ENCODE results near the gene WFIKKN1. TPM values are rescaled to one million over a fixed set of nuclear protein-coding genes. Genes with fewer than 3 reads are reported as not detected.

WFIKKN1 gene
- total and polyA plus RNA-seq, 5 donors: 0.15 to 0.70 (median 0.23) TPM

- Histone ChIP-seq H3K27me3 (ENCODE audit: control insufficient read depth, insufficient read depth) (no peaks in the 10 kb centered on the region), H3K4me3 (ENCODE audit: low read length) (no peak overlapping the region), H3K27ac (ENCODE audit: low read length) (no peak overlapping the region), H3K4me1 (ENCODE audit: control insufficient read depth, insufficient read depth, low read length) (no peaks in the 10 kb centered on the region), H3K9me3 (ENCODE audit: control insufficient read depth, low read length) (no peaks in the 10 kb centered on the region)
- ATAC-seq (peak; percentile 51 to 73), DNase-seq (peak in 2 of 3 donors; percentile 75 to 81)
- intact Hi-C loops (cut with DNase I): no loop called here
- WGBS: 68% methylated on average over 28 of the region's 28 CpGs
Measured at GRCh38 chr16:610513-611381, 20.0 kb upstream of the WFIKKN1 start.

GRCh38 chr16:615122-615521 is 15.7 kb upstream of the WFIKKN1 start:
- H3K9me3 ChIP-seq (ENCODE audit: control insufficient read depth, low read length): no peaks in the 10 kb centered on the region
- ATAC-seq: no peak
- intact Hi-C loops (cut with DNase I): no loop called here
- DNase-seq: peak in 1 of 3 donors; percentile 42
- no peaks in the 10 kb centered on the region for H3K27me3 ChIP-seq (ENCODE audit: control insufficient read depth, insufficient read depth)
- 95% methylated on average over 13 of the region's 13 CpGs for WGBS
- no peaks in the 10 kb centered on the region for H3K4me1 ChIP-seq (ENCODE audit: control insufficient read depth, insufficient read depth, low read length)
- H3K27ac ChIP-seq (ENCODE audit: low read length): no peak overlapping the region
- H3K4me3 ChIP-seq (ENCODE audit: low read length): no peak overlapping the region

GRCh38 chr16:616733-617586 is 13.8 kb upstream of the WFIKKN1 start:
- peak in 1 of 3 donors; percentile 49 for DNase-seq
- Histone ChIP-seq H3K27ac (ENCODE audit: low read length) (no peak overlapping the region), H3K27me3 (ENCODE audit: control insufficient read depth, insufficient read depth) (no peaks in the 10 kb centered on the region), H3K4me3 (ENCODE audit: low read length) (no peak overlapping the region), H3K9me3 (ENCODE audit: control insufficient read depth, low read length) (no peaks in the 10 kb centered on the region), H3K4me1 (ENCODE audit: control insufficient read depth, insufficient read depth, low read length) (no peaks in the 10 kb centered on the region)
- intact Hi-C loops (cut with DNase I): no loop called here
- WGBS: 93% methylated on average over 39 of the region's 39 CpGs
- ATAC-seq: peak; percentile 38 to 44

GRCh38 chr16:617855-618254 is 12.9 kb upstream of the WFIKKN1 start:
- H3K4me3 ChIP-seq (ENCODE audit: low read length): no peak overlapping the region
- H3K27ac ChIP-seq (ENCODE audit: low read length): no peak overlapping the region
- H3K4me1 ChIP-seq (ENCODE audit: control insufficient read depth, insufficient read depth, low read length): peaks cover 2% of the 10 kb centered on the region
- intact Hi-C loops (cut with DNase I): no loop called here
- ATAC-seq: peak in 1 of 2 donors; percentile 14
- H3K9me3 ChIP-seq (ENCODE audit: control insufficient read depth, low read length): no peaks in the 10 kb centered on the region
- whole genome bisulfite sequencing: 89% methylated on average over 16 of the region's 16 CpGs
- DNase-seq: peak in 1 of 3 donors; percentile 44
- no peaks in the 10 kb centered on the region for H3K27me3 ChIP-seq (ENCODE audit: control insufficient read depth, insufficient read depth)

GRCh38 chr16:619476-620100 is 11.2 kb upstream of the WFIKKN1 start:
- H3K27ac ChIP-seq (ENCODE audit: low read length): no peak overlapping the region
- H3K9me3 ChIP-seq (ENCODE audit: control insufficient read depth, low read length): no peaks in the 10 kb centered on the region
- peaks cover 2% of the 10 kb centered on the region for H3K4me1 ChIP-seq (ENCODE audit: control insufficient read depth, insufficient read depth, low read length)
- intact Hi-C loops (cut with DNase I): no loop called here
- 91% methylated on average over 20 of the region's 20 CpGs for WGBS
- ATAC-seq (no peak), DNase-seq (peak in 2 of 3 donors; percentile 46 to 50)
- no peak overlapping the region for H3K4me3 ChIP-seq (ENCODE audit: low read length)
- no peaks in the 10 kb centered on the region for H3K27me3 ChIP-seq (ENCODE audit: control insufficient read depth, insufficient read depth)

GRCh38 chr16:620700-621525 is 9.9 kb upstream of the WFIKKN1 start:
- WGBS: 82% methylated on average over 41 of the region's 41 CpGs
- Histone ChIP-seq H3K9me3 (ENCODE audit: control insufficient read depth, low read length) (no peaks in the 10 kb centered on the region), H3K27me3 (ENCODE audit: control insufficient read depth, insufficient read depth) (no peaks in the 10 kb centered on the region), H3K4me3 (ENCODE audit: low read length) (no peak overlapping the region), H3K4me1 (ENCODE audit: control insufficient read depth, insufficient read depth, low read length) (peaks cover 2% of the 10 kb centered on the region), H3K27ac (ENCODE audit: low read length) (no peak overlapping the region)
- ATAC-seq (no peak), DNase-seq (peak in 1 of 3 donors; percentile 25)
- intact Hi-C loops (cut with DNase I): no loop called here

GRCh38 chr16:621526-622105 is 9.2 kb upstream of the WFIKKN1 start:
- H3K4me3 ChIP-seq (ENCODE audit: low read length): no peak overlapping the region
- intact Hi-C loops (cut with DNase I): no loop called here
- H3K27ac ChIP-seq (ENCODE audit: low read length): no peak overlapping the region
- H3K4me1 ChIP-seq (ENCODE audit: control insufficient read depth, insufficient read depth, low read length): peaks cover 2% of the 10 kb centered on the region
- WGBS: 83% methylated on average over 21 of the region's 21 CpGs
- DNase-seq (peak in 2 of 3 donors; percentile 49 to 51), ATAC-seq (no peak)
- H3K9me3 ChIP-seq (ENCODE audit: control insufficient read depth, low read length): no peaks in the 10 kb centered on the region
- H3K27me3 ChIP-seq (ENCODE audit: control insufficient read depth, insufficient read depth): no peaks in the 10 kb centered on the region

- Histone ChIP-seq H3K4me1 (ENCODE audit: control insufficient read depth, insufficient read depth, low read length) (peaks cover 2% of the 10 kb centered on the region), H3K27me3 (ENCODE audit: control insufficient read depth, insufficient read depth) (no peaks in the 10 kb centered on the region), H3K9me3 (ENCODE audit: control insufficient read depth, low read length) (no peaks in the 10 kb centered on the region), H3K4me3 (ENCODE audit: low read length) (no peak overlapping the region), H3K27ac (ENCODE audit: low read length) (no peak overlapping the region)
- WGBS: 92% methylated on average over 17 of the region's 17 CpGs
- intact Hi-C loops (cut with DNase I): no loop called here
- peak in 1 of 3 donors; percentile 45 for DNase-seq
- no peak for ATAC-seq
Measured at GRCh38 chr16:622920-623280, 7.9 kb upstream of the WFIKKN1 start.

- Histone ChIP-seq H3K9me3 (ENCODE audit: control insufficient read depth, low read length) (no peaks in the 10 kb centered on the region), H3K4me1 (ENCODE audit: control insufficient read depth, insufficient read depth, low read length) (peaks cover 2% of the 10 kb centered on the region), H3K27ac (ENCODE audit: low read length) (no peak overlapping the region), H3K4me3 (ENCODE audit: low read length) (no peak overlapping the region), H3K27me3 (ENCODE audit: control insufficient read depth, insufficient read depth) (no peaks in the 10 kb centered on the region)
- ATAC-seq (no peak), DNase-seq (peak in 1 of 3 donors; percentile 2)
- 78% methylated on average over 10 of the region's 10 CpGs for WGBS
- intact Hi-C loops (cut with DNase I): no loop called here
Measured at GRCh38 chr16:624526-625070, 6.2 kb upstream of the WFIKKN1 start.
